Measurements from ENCODE around the gene GCH1. TPM values are rescaled to one million over a fixed set of nuclear protein-coding genes. Genes with fewer than 3 reads are reported as not detected.

Gene GCH1
- total RNA-seq, 1 experiment from 2014 or later = 7.1 TPM

GRCh38 chr14:54942913-54943312 lies 40.3 kb upstream of the GCH1 start:
- H3K36me3 Mint-ChIP-seq (ENCODE audit: insufficient read depth, unreplicated experiment) = peaks cover 11% of the 10 kb centered on the region
- POLR2A ChIA-PET = no interaction called here
- H3K9me3 Mint-ChIP-seq (ENCODE audit: unreplicated experiment) = no peaks in the 10 kb centered on the region
- H3K27ac Mint-ChIP-seq (ENCODE audit: low read depth, unreplicated experiment) = no peak overlapping the region
- intact Hi-C loops (cut with micrococcal nuclease) = no loop called here
- no TSS peak for BruUV-seq (replicated peaks)
- no peaks in the 10 kb centered on the region for H3K4me1 Mint-ChIP-seq (ENCODE audit: insufficient read depth, unreplicated experiment)
- no peak for TF ChIP-seq CTCF (IDR thresholded peaks at IDR 0.05; ENCODE audit: unreplicated experiment)
- DNase-seq (ENCODE audit: unreplicated experiment) = no peak
- H3K27me3 Mint-ChIP-seq (ENCODE audit: insufficient read depth, unreplicated experiment) = no peaks in the 10 kb centered on the region
- CTCF ChIA-PET = no interaction called here
- H3K4me3 Mint-ChIP-seq (ENCODE audit: unreplicated experiment) = no peak overlapping the region

GRCh38 chr14:54936816-54937215 lies 34.2 kb upstream of the GCH1 start:
- H3K9me3 Mint-ChIP-seq (ENCODE audit: unreplicated experiment) = no peaks in the 10 kb centered on the region
- H3K27ac Mint-ChIP-seq (ENCODE audit: low read depth, unreplicated experiment) = no peak overlapping the region
- ChIA-PET CTCF (no interaction called here), POLR2A (no interaction called here)
- no TSS peak for BruUV-seq (replicated peaks)
- TF ChIP-seq CTCF (IDR thresholded peaks at IDR 0.05; ENCODE audit: unreplicated experiment) = no peak
- H3K4me1 Mint-ChIP-seq (ENCODE audit: insufficient read depth, unreplicated experiment) = peaks cover 9% of the 10 kb centered on the region
- no peaks in the 10 kb centered on the region for H3K27me3 Mint-ChIP-seq (ENCODE audit: insufficient read depth, unreplicated experiment)
- DNase-seq (ENCODE audit: unreplicated experiment) = no peak
- intact Hi-C loops (cut with micrococcal nuclease) = no loop called here
- H3K36me3 Mint-ChIP-seq (ENCODE audit: insufficient read depth, unreplicated experiment) = no peaks in the 10 kb centered on the region
- no peak overlapping the region for H3K4me3 Mint-ChIP-seq (ENCODE audit: unreplicated experiment)

GRCh38 chr14:54935958-54936357 lies 33.3 kb upstream of the GCH1 start:
- DNase-seq (ENCODE audit: unreplicated experiment) = peak; percentile 77
- Mint-ChIP-seq H3K27me3 (ENCODE audit: insufficient read depth, unreplicated experiment) (no peaks in the 10 kb centered on the region), H3K27ac (ENCODE audit: low read depth, unreplicated experiment) (no peak overlapping the region), H3K36me3 (ENCODE audit: insufficient read depth, unreplicated experiment) (no peaks in the 10 kb centered on the region), H3K4me3 (ENCODE audit: unreplicated experiment) (no peak overlapping the region), H3K4me1 (ENCODE audit: insufficient read depth, unreplicated experiment) (peaks cover 9% of the 10 kb centered on the region), H3K9me3 (ENCODE audit: unreplicated experiment) (no peaks in the 10 kb centered on the region)
- BruUV-seq (replicated peaks) = no TSS peak
- TF ChIP-seq CTCF (IDR thresholded peaks at IDR 0.05; ENCODE audit: unreplicated experiment) = no peak
- intact Hi-C loops (cut with micrococcal nuclease) = no loop called here
- POLR2A ChIA-PET = interaction anchor here (0.6 to 0.7 kb wide), 2 partner anchors 13 to 21 kb away, joined by 3 to 5 read pairs; no protein-coding TSS in a partner anchor
- CTCF ChIA-PET = no interaction called here

- Mint-ChIP-seq H3K9me3 (ENCODE audit: unreplicated experiment) (no peaks in the 10 kb centered on the region), H3K27me3 (ENCODE audit: insufficient read depth, unreplicated experiment) (no peaks in the 10 kb centered on the region), H3K27ac (ENCODE audit: low read depth, unreplicated experiment) (no peak overlapping the region), H3K36me3 (ENCODE audit: insufficient read depth, unreplicated experiment) (no peaks in the 10 kb centered on the region), H3K4me1 (ENCODE audit: insufficient read depth, unreplicated experiment) (peaks cover 9% of the 10 kb centered on the region), H3K4me3 (ENCODE audit: unreplicated experiment) (no peak overlapping the region)
- no peak for DNase-seq (ENCODE audit: unreplicated experiment)
- ChIA-PET POLR2A (interaction anchor here (0.5 to 0.7 kb wide), 4 partner anchors 13 to 153 kb away, joined by 3 to 5 read pairs (median 3); no protein-coding TSS in a partner anchor), CTCF (interaction anchor here (0.5 to 0.6 kb wide), 2 partner anchors 10 to 68 kb away, joined by 3 read pairs; no protein-coding TSS in a partner anchor)
- intact Hi-C loops (cut with micrococcal nuclease) = no loop called here
- BruUV-seq (replicated peaks) = no TSS peak
- TF ChIP-seq CTCF (IDR thresholded peaks at IDR 0.05; ENCODE audit: unreplicated experiment) = no peak
Observed at GRCh38 chr14:54935100-54935499, 32.5 kb upstream of the GCH1 start.

Measured in MCF 10A (cell line).